Body of pancreas (tissue), 4 donors: ENCODE measurements around the gene HTRA3. TPM values are rescaled to one million over a fixed set of nuclear protein-coding genes. Genes with fewer than 3 reads are reported as not detected.

Source experiments
- ATAC-seq: fragments of 150-250 bp; one replicate; pipeline ENCODE4 v1.9.1; 2016
- DNase-seq, 4 donors: peaks; one replicate each; pipeline ENCODE4 v3.0.0-alpha.2; 2019
- H3K27ac ChIP-seq, 4 donors: fragments of 200-600 bp; sonication (generic); 1 replicate in 3 of 4; 2 replicates in 1 of 4; pipeline versions ENCODE4 v1.5.1 to v1.6.1; 2016 to 2019; ENCODE audit warnings: mild to moderate bottlenecking in 1 of 4, mixed read lengths in 1 of 4, moderate library complexity in 1 of 4
- H3K27me3 ChIP-seq, 2 donors: fragments of 200-600 bp; sonication (generic); one replicate each; pipeline ENCODE4 v1.6.0; 2016; ENCODE audit warnings: mild to moderate bottlenecking in 1 of 2
- H3K36me3 ChIP-seq, 2 donors: fragments of 200-600 bp; sonication (generic); replicated peaks in 1 of 2; 2 replicates each; pipeline ENCODE4 v1.5.1; 2016; ENCODE audit warnings: low read depth in 2 of 2; ENCODE audit not compliant: insufficient read depth in 1 of 2
- H3K4me1 ChIP-seq: fragments of 200-600 bp; sonication (generic); one replicate; pipeline ENCODE4 v1.6.0; 2016
- H3K4me3 ChIP-seq, 2 donors: fragments of 200-600 bp; sonication (generic); 1 replicate in 1 of 2; 2 replicates in 1 of 2; pipeline ENCODE4 v1.5.1; 2016 to 2019
- H3K9me3 ChIP-seq, 3 donors: fragments of 200-600 bp; sonication (generic); 1 replicate in 2 of 3; 2 replicates in 1 of 3; pipeline ENCODE4 v1.5.1; 2016
- POLR2A ChIP-seq, 3 donors: fragments of 450-650 bp; IDR thresholded peaks; one replicate each; pipeline ENCODE4 v1.6.1; 2016; ENCODE audit warnings: antibody characterized with exemption in 3 of 3, mild to moderate bottlenecking in 2 of 3
- WGBS, 2 donors: methylation state at CpG; one replicate each; pipeline ENCODE4 v1.1.5; 2017; 5-methylcytosine and 5-hydroxymethylcytosine counted together
- intact Hi-C: fragments of 100-400 bp; cut with DNase I; formaldehyde crosslinking; loops from one replicate; pipeline ENCODE4 v1.15.1; 2023
- total RNA-seq, 2 donors: library from RNA; depleted of rRNA; stranded (reverse); fragments of >200 nt; gene quantifications; one replicate each; pipeline ENCODE4 v1.1.0, GENCODE V29; 2016
- TF ChIP-seq, protein P1 (sequence below), 7 experiments: fragments of 450-650 bp in 4 of 7; fragments of 200-600 bp in 3 of 7; sonication (generic) in 3 of 7; IDR thresholded peaks; one replicate each; pipeline ENCODE4 v1.5.1; 2016 to 2019; ENCODE audit warnings: antibody characterized with exemption in 7 of 7

The HTRA3 gene
- total RNA-seq, 2 donors from 2014 or later: 4.2 to 17.5 TPM

DNA sequence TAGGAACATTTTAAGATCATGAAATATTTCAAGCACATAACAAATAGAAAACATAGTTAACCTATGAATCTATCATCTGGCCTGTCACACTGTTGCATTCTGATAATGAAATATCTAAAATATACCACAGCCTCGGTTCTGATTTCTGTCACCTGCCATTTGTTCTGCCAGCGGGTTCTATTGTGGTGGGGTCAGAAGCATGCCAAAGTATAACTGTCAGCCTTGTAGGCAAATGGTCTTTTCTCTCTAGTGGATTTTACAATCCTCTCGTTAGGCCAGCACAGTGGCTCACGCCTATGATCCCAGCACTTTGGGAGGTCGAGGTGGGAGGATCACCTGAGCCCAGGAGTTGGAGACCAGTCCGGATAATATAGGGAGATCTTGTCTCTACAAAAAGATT is 47.9 kb downstream of the HTRA3 start:
- Histone ChIP-seq H3K4me3 (no peak overlapping the region), H3K4me1 (peaks cover 11% of the 10 kb centered on the region), H3K27me3 (no peaks in the 10 kb centered on the region), H3K9me3 (no peaks in the 10 kb centered on the region), H3K36me3 (no peaks in the 10 kb centered on the region), H3K27ac (no peak overlapping the region)
- intact Hi-C loops: no loop called here
- WGBS, 2 donors: 74 to 77% methylated on average over 6 of the region's 6 CpGs
- ATAC-seq: no peak
- no peak for TF ChIP-seq POLR2A (IDR thresholded peaks at IDR 0.05)
- TF ChIP-seq, protein P1, sequence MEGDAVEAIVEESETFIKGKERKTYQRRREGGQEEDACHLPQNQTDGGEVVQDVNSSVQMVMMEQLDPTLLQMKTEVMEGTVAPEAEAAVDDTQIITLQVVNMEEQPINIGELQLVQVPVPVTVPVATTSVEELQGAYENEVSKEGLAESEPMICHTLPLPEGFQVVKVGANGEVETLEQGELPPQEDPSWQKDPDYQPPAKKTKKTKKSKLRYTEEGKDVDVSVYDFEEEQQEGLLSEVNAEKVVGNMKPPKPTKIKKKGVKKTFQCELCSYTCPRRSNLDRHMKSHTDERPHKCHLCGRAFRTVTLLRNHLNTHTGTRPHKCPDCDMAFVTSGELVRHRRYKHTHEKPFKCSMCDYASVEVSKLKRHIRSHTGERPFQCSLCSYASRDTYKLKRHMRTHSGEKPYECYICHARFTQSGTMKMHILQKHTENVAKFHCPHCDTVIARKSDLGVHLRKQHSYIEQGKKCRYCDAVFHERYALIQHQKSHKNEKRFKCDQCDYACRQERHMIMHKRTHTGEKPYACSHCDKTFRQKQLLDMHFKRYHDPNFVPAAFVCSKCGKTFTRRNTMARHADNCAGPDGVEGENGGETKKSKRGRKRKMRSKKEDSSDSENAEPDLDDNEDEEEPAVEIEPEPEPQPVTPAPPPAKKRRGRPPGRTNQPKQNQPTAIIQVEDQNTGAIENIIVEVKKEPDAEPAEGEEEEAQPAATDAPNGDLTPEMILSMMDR (IDR thresholded peaks at IDR 0.05): no peak
- no peak for DNase-seq

DNA sequence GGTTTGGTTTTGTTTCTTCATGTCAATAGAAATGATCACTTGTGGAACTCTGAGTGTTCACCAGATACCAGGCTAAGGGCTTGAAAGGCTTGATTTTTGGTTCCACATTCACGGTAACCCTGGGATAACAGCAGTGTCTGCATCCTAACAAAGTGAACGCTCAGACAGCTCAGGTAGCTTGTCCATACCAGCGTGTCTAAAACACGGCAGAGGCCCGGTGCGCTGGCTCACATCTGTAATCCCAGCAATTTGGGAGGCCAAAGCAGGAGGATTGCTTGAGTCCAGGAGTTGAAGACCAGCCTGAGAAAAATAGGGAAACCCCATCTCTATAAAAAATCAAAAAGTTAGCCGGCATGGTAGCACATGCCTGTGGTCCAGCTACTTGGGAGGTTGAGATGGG is 49.0 kb downstream of the HTRA3 start:
- ATAC-seq (no peak), DNase-seq (no peak)
- TF ChIP-seq, protein P1 (IDR thresholded peaks at IDR 0.05): no peak
- TF ChIP-seq POLR2A (IDR thresholded peaks at IDR 0.05): no peak
- Histone ChIP-seq H3K4me3 (no peak overlapping the region), H3K4me1 (peaks cover 11% of the 10 kb centered on the region), H3K9me3 (no peaks in the 10 kb centered on the region), H3K27me3 (no peaks in the 10 kb centered on the region), H3K27ac (no peak overlapping the region), H3K36me3 (no peaks in the 10 kb centered on the region)
- 88% methylated on average over 7 of the region's 7 CpGs for WGBS, 2 donors
- intact Hi-C loops: no loop called here

DNA sequence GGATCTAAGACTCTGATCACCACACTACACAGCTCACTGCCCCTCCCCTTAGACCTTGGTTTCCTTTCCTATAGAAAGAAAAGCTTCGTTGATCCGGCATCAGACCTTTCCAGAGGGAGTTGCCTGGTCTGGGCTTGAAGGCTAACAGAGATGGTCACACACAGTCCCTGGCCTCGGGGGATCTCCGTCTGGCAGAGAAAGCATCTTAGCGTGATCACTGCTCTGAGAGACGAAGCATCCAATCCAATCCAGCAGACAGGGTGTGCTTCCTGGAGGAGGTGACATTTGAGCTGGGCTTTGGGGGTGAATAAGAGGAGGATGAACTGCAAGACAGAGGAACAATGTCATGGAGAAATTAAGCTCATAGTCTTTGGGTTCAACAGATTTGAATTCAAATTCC is 49.5 kb downstream of the HTRA3 start:
- Histone ChIP-seq H3K27me3 (no peaks in the 10 kb centered on the region), H3K4me1 (peaks cover 11% of the 10 kb centered on the region), H3K9me3 (no peaks in the 10 kb centered on the region), H3K36me3 (no peaks in the 10 kb centered on the region), H3K27ac (no peak overlapping the region), H3K4me3 (no peak overlapping the region)
- DNase-seq: no peak
- intact Hi-C loops: no loop called here
- ATAC-seq: no peak
- WGBS, 2 donors: 77 to 83% methylated on average over 4 to 6 of the region's 6 CpGs
- TF ChIP-seq POLR2A (IDR thresholded peaks at IDR 0.05): no peak
- TF ChIP-seq, protein P1 (IDR thresholded peaks at IDR 0.05): no peak

DNA sequence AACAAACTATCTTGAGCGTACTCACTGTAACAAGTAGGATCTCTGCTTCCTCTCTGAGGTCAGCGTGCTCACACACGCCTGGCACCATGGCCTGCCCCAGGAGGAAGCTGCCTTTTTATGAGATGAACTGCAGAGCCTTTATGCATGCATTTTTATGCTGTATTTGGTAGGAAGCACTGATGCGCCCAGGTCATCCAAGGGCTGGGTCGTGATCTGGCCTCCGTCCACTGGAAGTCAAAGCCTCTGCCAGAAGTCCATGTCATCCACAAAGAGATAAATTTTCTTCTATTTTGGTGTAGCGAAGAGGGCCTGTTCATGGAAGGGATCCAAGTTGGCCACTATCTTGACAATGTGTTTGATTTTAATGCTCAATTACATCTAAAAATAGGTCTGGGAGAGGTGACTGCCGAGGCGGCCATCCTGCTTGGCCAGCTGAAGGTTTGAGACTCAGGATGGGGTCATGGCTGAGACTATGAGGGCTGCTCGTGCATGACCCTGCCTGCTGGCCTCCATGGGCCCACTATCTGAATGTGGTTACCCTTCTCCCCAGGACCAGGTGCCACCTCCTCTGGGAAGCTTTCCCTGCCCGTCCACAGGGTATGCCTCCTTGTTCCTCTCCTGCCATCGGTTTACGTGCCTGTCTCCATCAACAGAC is 50.3 kb downstream of the HTRA3 start:
- no peaks in the 10 kb centered on the region for H3K9me3 ChIP-seq
- TF ChIP-seq, protein P1 (IDR thresholded peaks at IDR 0.05): no peak
- TF ChIP-seq POLR2A (IDR thresholded peaks at IDR 0.05): no peak
- DNase-seq (peak in 1 of 4 donors; percentile 8), ATAC-seq (no peak)
- no peaks in the 10 kb centered on the region for H3K36me3 ChIP-seq
- WGBS, 2 donors: 56 to 83% methylated on average over 9 to 13 of the region's 13 CpGs
- peaks cover 11% of the 10 kb centered on the region for H3K4me1 ChIP-seq
- H3K27me3 ChIP-seq: no peaks in the 10 kb centered on the region
- intact Hi-C loops: no loop called here
- no peak overlapping the region for H3K27ac ChIP-seq
- H3K4me3 ChIP-seq: no peak overlapping the region

DNA sequence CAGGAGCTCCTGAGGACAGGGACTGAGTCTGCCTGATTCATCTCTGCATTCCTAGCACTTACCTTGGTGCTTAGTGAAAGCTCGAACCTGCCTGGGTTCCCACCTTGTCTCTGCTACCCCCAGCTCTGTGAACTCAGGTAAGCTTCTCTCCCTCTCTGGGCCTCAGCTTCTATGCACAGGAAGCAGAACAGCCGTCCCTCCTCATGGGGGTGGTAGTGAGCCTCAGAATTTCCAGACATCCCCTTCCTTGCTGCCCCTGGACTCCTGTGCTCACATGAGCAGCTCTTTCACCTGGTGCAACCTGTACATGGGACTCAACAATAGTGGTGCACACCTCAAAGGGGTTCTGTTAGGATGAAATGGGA is 50.8 kb downstream of the HTRA3 start:
- Histone ChIP-seq H3K9me3 (no peaks in the 10 kb centered on the region), H3K4me3 (no peak overlapping the region), H3K27ac (no peak overlapping the region), H3K4me1 (peaks cover 9% of the 10 kb centered on the region), H3K36me3 (no peaks in the 10 kb centered on the region), H3K27me3 (no peaks in the 10 kb centered on the region)
- intact Hi-C loops: no loop called here
- ATAC-seq (no peak), DNase-seq (peak in 1 of 4 donors; percentile 8)
- TF ChIP-seq POLR2A (IDR thresholded peaks at IDR 0.05): no peak
- TF ChIP-seq, protein P1 (IDR thresholded peaks at IDR 0.05): no peak
- WGBS, 2 donors: 70 to 80% methylated on average over 2 of the region's 2 CpGs
